Astrocyte of the cerebellum (primary cell): ENCODE data around the gene COTL1.

Experiments used
- DNase-seq: peaks from one replicate; pipeline ENCODE4 v3.0.0-alpha.2; 2011; ENCODE audit warnings: low read depth
- H3K4me3 ChIP-seq: 2 replicates; pipeline ENCODE4 v1.5.1; 2011; ENCODE audit warnings: mild to moderate bottlenecking, low read depth, low read length, moderate library complexity
- in situ Hi-C: cut with HindIII; loops from 2 replicates; pipeline ENCODE4 v1.10.0; 2017; ENCODE audit warnings: low sequenced_read_pairs
- TF ChIP-seq, protein P1 (sequence below): IDR thresholded peaks from 2 replicates; pipeline ENCODE4 v1.5.1; 2012; ENCODE audit warnings: low read length, low read depth, moderate library complexity, mild to moderate bottlenecking; ENCODE audit errors: missing control alignments

COTL1 gene

GRCh38 chr16:84614968-84615813 is 2.7 kb downstream of the COTL1 start:
- H3K4me3 ChIP-seq, result peak overlapping the region; percentile 88
- TF ChIP-seq, protein P1, sequence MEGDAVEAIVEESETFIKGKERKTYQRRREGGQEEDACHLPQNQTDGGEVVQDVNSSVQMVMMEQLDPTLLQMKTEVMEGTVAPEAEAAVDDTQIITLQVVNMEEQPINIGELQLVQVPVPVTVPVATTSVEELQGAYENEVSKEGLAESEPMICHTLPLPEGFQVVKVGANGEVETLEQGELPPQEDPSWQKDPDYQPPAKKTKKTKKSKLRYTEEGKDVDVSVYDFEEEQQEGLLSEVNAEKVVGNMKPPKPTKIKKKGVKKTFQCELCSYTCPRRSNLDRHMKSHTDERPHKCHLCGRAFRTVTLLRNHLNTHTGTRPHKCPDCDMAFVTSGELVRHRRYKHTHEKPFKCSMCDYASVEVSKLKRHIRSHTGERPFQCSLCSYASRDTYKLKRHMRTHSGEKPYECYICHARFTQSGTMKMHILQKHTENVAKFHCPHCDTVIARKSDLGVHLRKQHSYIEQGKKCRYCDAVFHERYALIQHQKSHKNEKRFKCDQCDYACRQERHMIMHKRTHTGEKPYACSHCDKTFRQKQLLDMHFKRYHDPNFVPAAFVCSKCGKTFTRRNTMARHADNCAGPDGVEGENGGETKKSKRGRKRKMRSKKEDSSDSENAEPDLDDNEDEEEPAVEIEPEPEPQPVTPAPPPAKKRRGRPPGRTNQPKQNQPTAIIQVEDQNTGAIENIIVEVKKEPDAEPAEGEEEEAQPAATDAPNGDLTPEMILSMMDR, result no peak
- in situ Hi-C loops, result loop anchor here (5.0 kb wide), 1 partner anchor 77 kb away; no protein-coding TSS in a partner anchor
- no peak for DNase-seq

- H3K4me3 ChIP-seq, result no peak overlapping the region
- DNase-seq, result no peak
- in situ Hi-C loops, result loop anchor here (5.0 kb wide), 1 partner anchor 78 kb away; no protein-coding TSS in a partner anchor
- TF ChIP-seq, protein P1, result no peak
Observed at GRCh38 chr16:84614623-84614967, 3.3 kb downstream of the COTL1 start.

- in situ Hi-C loops, result loop anchor here (5.0 kb wide), 1 partner anchor 78 kb away; no protein-coding TSS in a partner anchor
- H3K4me3 ChIP-seq, result no peak overlapping the region
- TF ChIP-seq, protein P1, result no peak
- no peak for DNase-seq
Observed at GRCh38 chr16:84614073-84614459, 3.8 kb downstream of the COTL1 start.

DNA sequence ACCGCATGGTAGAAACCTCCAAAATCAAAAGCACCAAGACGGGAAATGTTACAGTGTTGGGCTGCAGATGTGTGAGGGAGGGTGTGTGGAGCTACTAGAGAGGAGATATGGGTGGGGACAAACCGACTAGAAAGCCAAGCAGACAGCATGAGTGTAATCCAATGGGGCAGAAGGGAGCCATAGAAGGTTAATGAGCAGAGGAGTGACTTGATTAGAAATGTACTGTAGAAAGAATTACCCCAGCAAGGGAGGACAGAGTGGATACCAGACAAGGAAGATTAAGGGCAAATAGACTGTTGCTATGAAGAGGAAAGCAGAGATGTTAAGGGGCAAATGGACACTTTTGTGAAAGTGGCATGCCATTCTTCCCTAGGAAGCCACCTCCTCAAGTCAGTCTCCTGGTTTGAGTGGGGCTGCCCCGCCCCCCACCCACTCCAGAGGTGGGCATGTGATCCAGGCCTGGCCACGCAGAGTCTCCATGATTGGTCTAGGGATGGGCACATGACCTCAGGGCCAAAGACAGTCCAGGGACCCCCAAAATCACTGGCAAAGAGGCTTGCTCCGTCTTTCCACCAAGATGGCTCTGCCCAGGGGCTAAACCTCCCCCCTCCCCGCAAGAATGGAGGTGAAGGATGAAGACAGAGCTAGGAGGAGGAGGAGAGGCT is 4.3 kb downstream of the COTL1 start:
- TF ChIP-seq, protein P1, result no peak
- DNase-seq, result no peak
- H3K4me3 ChIP-seq, result no peak overlapping the region
- in situ Hi-C loops, result loop anchor here (5.0 kb wide), 1 partner anchor 79 kb away; no protein-coding TSS in a partner anchor

DNA sequence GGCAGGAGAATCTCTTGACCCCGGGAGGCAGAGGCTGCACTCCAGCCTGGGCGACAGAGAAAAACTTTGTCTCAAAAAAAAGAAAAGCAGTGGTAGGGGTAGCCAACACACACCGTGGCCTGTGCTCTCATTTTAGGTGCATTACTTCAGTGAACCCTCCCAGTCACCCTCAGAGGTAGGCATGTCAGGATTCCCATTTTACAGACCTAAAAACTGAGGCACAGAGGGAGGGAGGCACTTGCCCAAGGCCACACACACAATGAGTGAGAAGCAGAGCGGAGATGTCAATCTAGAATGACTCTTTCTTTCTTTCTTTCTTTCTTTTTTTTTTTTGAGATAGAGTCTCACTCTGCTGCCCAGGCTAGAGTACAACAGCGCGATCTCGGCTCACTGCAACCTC is 5.2 kb downstream of the COTL1 start:
- in situ Hi-C loops, result loop anchor here (5.0 kb wide), 1 partner anchor 80 kb away; no protein-coding TSS in a partner anchor
- TF ChIP-seq, protein P1, result no peak
- DNase-seq, result no peak

DNA sequence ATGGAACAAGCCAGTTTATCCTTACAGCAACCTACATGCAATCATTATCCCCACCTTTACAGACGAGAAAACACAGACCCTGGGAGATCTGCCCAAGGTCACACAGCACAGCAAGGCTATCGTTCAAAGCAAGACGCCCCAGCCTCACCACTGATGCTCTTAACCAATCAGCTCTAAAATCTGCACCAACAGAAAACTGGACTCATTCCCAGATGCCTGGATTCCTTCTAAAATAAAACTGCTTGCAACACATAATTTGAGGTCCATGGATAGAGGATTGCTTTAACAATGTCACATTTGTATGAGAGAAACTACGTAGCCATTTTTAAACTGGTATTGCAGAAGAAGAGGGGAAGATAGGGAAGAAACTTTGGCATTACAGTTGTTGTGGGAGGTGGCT is 6.8 kb downstream of the COTL1 start:
- TF ChIP-seq, protein P1, result no peak
- H3K4me3 ChIP-seq, result no peak overlapping the region
- DNase-seq, result no peak
- in situ Hi-C loops, result loop anchor here (5.0 kb wide), 1 partner anchor 81 kb away; no protein-coding TSS in a partner anchor

More for the DNA sequence above, 5.2 kb downstream of the COTL1 start:
- H3K4me3 ChIP-seq, result no peak overlapping the region
